IMR-90 (cell line): ENCODE data around the gene COG4. TPM values are rescaled to one million over a fixed set of nuclear protein-coding genes. Genes with fewer than 3 reads are reported as not detected.

Source experiments
- ATAC-seq: fragments of 200-7000 bp; cut with Tn5 transposase; 2 replicates; pipeline ENCODE4 v1.9.1; 2020; ENCODE audit warnings: low read depth, mild to moderate bottlenecking, moderate library complexity
- BruUV-seq: library from RNA; stranded (reverse); fragments of 400-500 nt; replicated peaks from 2 replicates; lab custom pipeline; 2021; lab: Mats Ljungman, UMichigan
- CTCF ChIA-PET: fragments of 300-600 bp; formaldehyde crosslinking; extraction: SDS; loops from one replicate; lab custom pipeline; 2021; ENCODE audit warnings: antibody characterized with exemption; lab: Yijun Ruan, JAX
- POLR2A ChIA-PET: fragments of 300-600 bp; sonication (Branson Sonifier 250); formaldehyde crosslinking; loops from one replicate; lab custom pipeline; 2022; ENCODE audit warnings: antibody characterized with exemption; ENCODE audit not compliant: unreplicated experiment; lab: Charles Lee
- DNase-seq: peaks from one replicate; pipeline ENCODE4 v3.0.0; 2013
- H2AFZ ChIP-seq: replicated peaks from 2 replicates; pipeline ENCODE3; 2013; ENCODE audit warnings: low read length, mild to moderate bottlenecking; ENCODE audit not compliant: poor library complexity
- H2AK5ac ChIP-seq: 2 replicates; pipeline ENCODE4 v1.6.1; 2013; ENCODE audit warnings: low read depth, low read length, inconsistent platforms
- H2AK9ac ChIP-seq: replicated peaks from 2 replicates; pipeline ENCODE3; 2013; ENCODE audit warnings: mild to moderate bottlenecking, low read depth, low read length, moderate library complexity; ENCODE audit not compliant: poor library complexity
- H2BK120ac ChIP-seq: 2 replicates; pipeline ENCODE4 v1.6.1; 2013; ENCODE audit warnings: low read depth, low read length, inconsistent platforms
- H2BK15ac ChIP-seq: 3 replicates; pipeline ENCODE4 v1.6.1; 2013; ENCODE audit warnings: low read depth, low read length, inconsistent platforms
- H2BK20ac ChIP-seq: 2 replicates; pipeline ENCODE4 v1.6.1; 2013; ENCODE audit warnings: low read depth, mild to moderate bottlenecking, inconsistent platforms, low read length, moderate library complexity
- H2BK5ac ChIP-seq: 2 replicates; pipeline ENCODE4 v1.6.1; 2013; ENCODE audit warnings: mild to moderate bottlenecking, low read depth, low read length, inconsistent platforms; ENCODE audit not compliant: poor library complexity, severe bottlenecking
- H3K14ac ChIP-seq: replicated peaks from 2 replicates; pipeline ENCODE4 v1.6.1; 2013; ENCODE audit warnings: low read depth, low read length, inconsistent platforms
- H3K18ac ChIP-seq: 2 replicates; pipeline ENCODE4 v1.6.1; 2013; ENCODE audit warnings: low read depth, low read length, control low read depth
- H3K23ac ChIP-seq: 2 replicates; pipeline ENCODE4 v1.6.1; 2013; ENCODE audit warnings: low read depth, low read length, inconsistent platforms
- H3K27ac ChIP-seq: 2 replicates; pipeline ENCODE4 v1.5.1; 2013; ENCODE audit warnings: mild to moderate bottlenecking, control low read depth, low read length; ENCODE audit not compliant: insufficient read depth
- H3K27me3 ChIP-seq: 2 replicates; pipeline ENCODE4 v1.6.1; 2013; ENCODE audit warnings: low read length; ENCODE audit not compliant: control insufficient read depth, insufficient read depth
- H3K36me3 ChIP-seq: 2 replicates; pipeline ENCODE4 v1.6.1; 2013; ENCODE audit warnings: low read length, mixed read lengths; ENCODE audit not compliant: control insufficient read depth, insufficient read depth
- H3K4ac ChIP-seq: 2 replicates; pipeline ENCODE4 v1.6.1; 2013; ENCODE audit warnings: low read depth, low read length, inconsistent platforms
- H3K4me1 ChIP-seq: 2 replicates; pipeline ENCODE4 v1.6.1; 2013; ENCODE audit warnings: low read length, mixed read lengths; ENCODE audit not compliant: control insufficient read depth, insufficient read depth
- H3K4me2 ChIP-seq: 2 replicates; pipeline ENCODE4 v1.6.1; 2013; ENCODE audit warnings: low read depth, mild to moderate bottlenecking, control low read depth, low read length, moderate library complexity
- H3K4me3 ChIP-seq: 2 replicates; pipeline ENCODE4 v1.5.1; 2013; ENCODE audit warnings: low read depth, mild to moderate bottlenecking, control low read depth, low read length, moderate library complexity; ENCODE audit not compliant: insufficient read depth
- H3K56ac ChIP-seq: 2 replicates; pipeline ENCODE4 v1.6.1; 2013; ENCODE audit warnings: low read length, inconsistent platforms; ENCODE audit not compliant: insufficient read depth; ENCODE audit errors: extremely low read depth
- H3K79me1 ChIP-seq, 2 experiments: 2 replicates each; pipeline ENCODE4 v1.6.1; 2013; ENCODE audit warnings: low read length in 2 of 2, inconsistent platforms in 1 of 2, low read depth in 1 of 2
- H3K9ac ChIP-seq: 2 replicates; pipeline ENCODE4 v1.6.1; 2013; ENCODE audit warnings: low read depth, low read length, control low read depth
- H3K9me1 ChIP-seq: 2 replicates; pipeline ENCODE4 v1.6.1; 2013; ENCODE audit warnings: low read length, inconsistent platforms; ENCODE audit not compliant: insufficient read depth
- H3K9me3 ChIP-seq: 2 replicates; pipeline ENCODE4 v1.6.1; 2013; ENCODE audit warnings: low read length; ENCODE audit not compliant: control insufficient read depth, insufficient read depth
- H4K20me1 ChIP-seq: 2 replicates; pipeline ENCODE4 v1.6.1; 2013; ENCODE audit warnings: low read length, inconsistent platforms; ENCODE audit not compliant: insufficient read depth
- H4K5ac ChIP-seq: 2 replicates; pipeline ENCODE4 v1.6.1; 2013; ENCODE audit warnings: mild to moderate bottlenecking, low read depth, low read length, control low read depth
- H4K8ac ChIP-seq, 2 experiments: 2 replicates each; pipeline ENCODE4 v1.6.1; 2013; ENCODE audit warnings: low read depth in 2 of 2, low read length in 2 of 2, control low read depth in 1 of 2, inconsistent platforms in 1 of 2
- H4K91ac ChIP-seq: 2 replicates; pipeline ENCODE4 v1.6.1; 2013; ENCODE audit warnings: low read depth, low read length, inconsistent platforms; ENCODE audit not compliant: insufficient read depth
- BHLHE40 ChIP-seq: fragments of 150-350 bp; IDR thresholded peaks from 2 replicates; pipeline ENCODE4 v1.6.1; 2016; ENCODE audit warnings: mild to moderate bottlenecking, low read depth, low read length
- CEBPB ChIP-seq: IDR thresholded peaks from 2 replicates; pipeline ENCODE4 v1.6.1; 2012; ENCODE audit warnings: low read depth, low read length, improper control_type of control experiment
- CHD1 ChIP-seq: IDR thresholded peaks from 2 replicates; pipeline ENCODE4 v1.6.1; 2012; ENCODE audit warnings: low read depth, low read length, improper control_type of control experiment
- CTCF ChIP-seq: conservative IDR thresholded peaks from 2 replicates; pipeline ENCODE4 v1.5.1; 2012; ENCODE audit warnings: mild to moderate bottlenecking, low read depth, low read length, improper control_type of control experiment
- ELK1 ChIP-seq: fragments of 150-350 bp; IDR thresholded peaks from 2 replicates; pipeline ENCODE4 v1.6.1; 2016; ENCODE audit warnings: low read depth, mild to moderate bottlenecking, low read length, moderate library complexity, borderline replicate concordance
- MAFK ChIP-seq: IDR thresholded peaks from 2 replicates; pipeline ENCODE4 v1.6.1; 2012; ENCODE audit warnings: low read depth, low read length, improper control_type of control experiment
- NFE2L2 ChIP-seq: fragments of 150-350 bp; IDR thresholded peaks from 2 replicates; pipeline ENCODE4 v1.6.1; 2016; ENCODE audit warnings: low read depth, mild to moderate bottlenecking, low read length
- RAD21 ChIP-seq: IDR thresholded peaks from 2 replicates; pipeline ENCODE4 v1.6.1; 2012; ENCODE audit warnings: low read length, improper control_type of control experiment
- RCOR1 ChIP-seq: IDR thresholded peaks from 2 replicates; pipeline ENCODE4 v1.6.1; 2012; ENCODE audit warnings: mild to moderate bottlenecking, low read length, improper control_type of control experiment; ENCODE audit not compliant: insufficient replicate concordance
- RFX5 ChIP-seq: IDR thresholded peaks from 2 replicates; pipeline ENCODE4 v1.8.0; 2012; ENCODE audit warnings: low read depth, mild to moderate bottlenecking, low read length, moderate library complexity
- SMC3 ChIP-seq: fragments of 150-350 bp; IDR thresholded peaks from 2 replicates; pipeline ENCODE4 v1.6.1; 2016; ENCODE audit warnings: low read depth, mild to moderate bottlenecking, antibody characterized with exemption, low read length, moderate library complexity
- WGBS, 2 experiments: methylation state at CpG; one replicate each; pipeline versions ENCODE4 v1.1.5 to v1.1.7; 2013; ENCODE audit warnings: missing lambda C conversion rate in 2 of 2; ENCODE audit not compliant: insufficient read length in 1 of 2; ENCODE audit errors: extremely low coverage in 2 of 2; 5-methylcytosine and 5-hydroxymethylcytosine counted together
- dilution Hi-C: fragments of 300-500 bp; cut with HindIII; formaldehyde crosslinking; loops from one replicate; pipeline ENCODE4 v1.14.3; 2018; ENCODE audit warnings: low sequenced_read_pairs; ENCODE audit not compliant: unreplicated experiment
- in situ Hi-C: fragments of 300-500 bp; cut with MboI; formaldehyde crosslinking; loops from 3 replicates; pipeline ENCODE4 v1.14.3; 2019; ENCODE audit warnings: low sequenced_read_pairs, inconsistent platforms, mixed read lengths
- intact Hi-C: fragments of 100-400 bp; cut with micrococcal nuclease; formaldehyde crosslinking; loops from 2 replicates; pipeline ENCODE4 v1.10.0; 2022
- polyA plus RNA-seq, 3 experiments: library from polyadenylated mRNA; depleted of rRNA; stranded (reverse); fragments of >200 nt; gene quantifications; 2 replicates each; pipeline ENCODE4 v1.2.3, GENCODE V29; 2012; ENCODE audit warnings: low replicate concordance in 1 of 3
- total RNA-seq: library from RNA; depleted of rRNA; stranded (reverse); fragments of >200 nt; gene quantifications from 2 replicates; pipeline ENCODE4 v1.2.3, GENCODE V29; 2012

Gene COG4
- total and polyA plus RNA-seq, 2 of the 4 experiments (the other 2 are of a cell fraction), result 47.5 to 96.1 TPM

GRCh38 chr16:70510216-70510615 lies 13.1 kb downstream of the COG4 start:
- Histone ChIP-seq H2BK20ac (no peak overlapping the region), H4K20me1 (no peaks in the 10 kb centered on the region), H2BK120ac (no peak overlapping the region), H2BK15ac (no peak overlapping the region), H3K9ac (no peak overlapping the region), H3K27me3 (no peaks in the 10 kb centered on the region), H2AFZ (no peak overlapping the region), H3K4ac (no peak overlapping the region), H3K9me3 (no peaks in the 10 kb centered on the region), H3K4me2 (no peak overlapping the region), H3K14ac (no peak overlapping the region), H3K36me3 (peaks cover 43% of the 10 kb centered on the region), H3K23ac (no peak overlapping the region), H2AK5ac (no peak overlapping the region), H3K4me1 (no peaks in the 10 kb centered on the region; the same call in 1 of the 2 replicates), H3K56ac (no peak overlapping the region), H4K8ac (no peak overlapping the region), H3K27ac (no peak overlapping the region), H4K5ac (no peak overlapping the region), H3K9me1 (peaks cover 4% of the 10 kb centered on the region), H3K4me3 (no peak overlapping the region), H3K18ac (no peak overlapping the region), H2BK5ac (no peak overlapping the region), H2AK9ac (no peak overlapping the region), H4K91ac (no peak overlapping the region), H3K79me1 (peaks cover 0 to 4% of the 10 kb centered on the region in 2 experiments; a peak in 1 of 4 replicates)
- intact Hi-C loops (no loop called here), in situ Hi-C loops (no loop called here), dilution Hi-C loops (no loop called here)
- no CpG with 5 or more reads among the region's 3 CpGs for WGBS, 2 experiments
- DNase-seq, result no peak
- no TSS peak for BruUV-seq
- ChIA-PET CTCF (no interaction called here), POLR2A (no interaction called here)
- TF ChIP-seq MAFK (no peak), CTCF (no peak), CEBPB (no peak), CHD1 (no peak), RAD21 (no peak), NFE2L2 (no peak), SMC3 (no peak), RFX5 (no peak), BHLHE40 (no peak), RCOR1 (no peak), ELK1 (no peak)
- ATAC-seq, result no peak
